HEK293 (cell line): Measurements from ENCODE around the gene TPBGL.

Source experiments
- CTCF ChIA-PET: fragments of 350-600 bp; formaldehyde crosslinking; extraction: SDS; loops from one replicate; lab custom pipeline; 2021; ENCODE audit warnings: antibody characterized with exemption; lab: Yijun Ruan, JAX
- POLR2A ChIA-PET: fragments of 300-600 bp; formaldehyde crosslinking; extraction: SDS; loops from one replicate; lab custom pipeline; 2020; ENCODE audit warnings: antibody characterized with exemption, inconsistent platforms; lab: Yijun Ruan, JAX
- H3K27ac ChIP-seq: fragments of 200-500 bp; sonication (Bioruptor generic); 2 replicates; pipeline ENCODE4 v1.5.1; 2014; ENCODE audit warnings: low read depth, low read length, control low read depth, inconsistent platforms; ENCODE audit errors: extremely low read depth
- H3K36me3 ChIP-seq, 2 experiments: fragments of 200-500 bp in 1 of 2; sonication (Bioruptor generic) in 1 of 2; 1 replicate in 1 of 2; 2 replicates in 1 of 2; pipeline ENCODE4 v1.5.1; 2014 to 2017; ENCODE audit warnings: inconsistent platforms in 2 of 2, low read length in 2 of 2; ENCODE audit not compliant: control insufficient read depth in 2 of 2, insufficient read depth in 1 of 2
- H3K4me1 ChIP-seq: fragments of 200-500 bp; sonication (Bioruptor generic); 2 replicates; pipeline ENCODE4 v1.5.1; 2014; ENCODE audit warnings: mild to moderate bottlenecking, low read length, inconsistent platforms; ENCODE audit not compliant: control insufficient read depth, insufficient read depth
- H3K4me3 ChIP-seq: 2 replicates; pipeline ENCODE4 v1.5.1; 2011; ENCODE audit warnings: low read depth, mild to moderate bottlenecking, control low read depth, low read length, moderate library complexity
- H3K9me3 ChIP-seq: fragments of 200-500 bp; sonication (Bioruptor generic); 2 replicates; pipeline ENCODE4 v1.5.1; 2014; ENCODE audit warnings: low read depth, low read length, inconsistent platforms; ENCODE audit not compliant: control insufficient read depth, insufficient read depth
- BCL11B ChIP-seq: fragments of 450-650 bp; formaldehyde crosslinking; IDR thresholded peaks from 2 replicates; pipeline ENCODE4 v1.5.1; 2016; ENCODE audit warnings: low read depth, missing biosample characterization, missing genetic modification characterization
- ELK4 ChIP-seq: IDR thresholded peaks from 2 replicates; pipeline ENCODE4 v1.6.1; 2011; ENCODE audit warnings: mild to moderate bottlenecking, low read depth, low read length, borderline replicate concordance
- KLF1 ChIP-seq: fragments of 450-650 bp; formaldehyde crosslinking; IDR thresholded peaks from 2 replicates; pipeline ENCODE4 v1.5.1; 2016; ENCODE audit warnings: missing biosample characterization, missing genetic modification characterization
- PBX3 ChIP-seq: sonication (generic); formaldehyde crosslinking; IDR thresholded peaks from 2 replicates; pipeline ENCODE4 v1.8.1; 2022; ENCODE audit warnings: mild to moderate bottlenecking, moderate library complexity, missing genetic modification reagents
- ZBTB1 ChIP-seq: fragments of 450-650 bp; formaldehyde crosslinking; IDR thresholded peaks from 2 replicates; pipeline ENCODE4 v1.5.1; 2016; ENCODE audit warnings: missing biosample characterization, missing genetic modification characterization
- ZBTB17 ChIP-seq: fragments of 450-650 bp; formaldehyde crosslinking; IDR thresholded peaks from 2 replicates; pipeline ENCODE4 v1.5.1; 2016; ENCODE audit warnings: missing biosample characterization, missing genetic modification characterization
- ZNF211 ChIP-seq: fragments of 450-650 bp; formaldehyde crosslinking; IDR thresholded peaks from 2 replicates; pipeline ENCODE4 v1.5.1; 2016; ENCODE audit warnings: low read depth, missing biosample characterization, missing genetic modification characterization
- ZNF266 ChIP-seq: fragments of 450-650 bp; formaldehyde crosslinking; IDR thresholded peaks from 2 replicates; pipeline ENCODE4 v1.5.1; 2016; ENCODE audit warnings: missing biosample characterization, missing genetic modification characterization, low read depth
- ZNF274 ChIP-seq, 2 experiments: fragments of 200-500 bp in 1 of 2; fragments of 450-650 bp in 1 of 2; sonication (Bioruptor generic) in 1 of 2; formaldehyde crosslinking in 1 of 2; IDR thresholded peaks; 2 replicates each; pipeline versions ENCODE4 v1.5.1 to v1.6.1; 2014 to 2016; ENCODE audit warnings: borderline replicate concordance in 1 of 2, inconsistent platforms in 1 of 2, low read length in 1 of 2, missing biosample characterization in 1 of 2, missing genetic modification characterization in 1 of 2
- ZNF324 ChIP-seq: fragments of 450-650 bp; formaldehyde crosslinking; IDR thresholded peaks from 2 replicates; pipeline ENCODE4 v1.5.1; 2016; ENCODE audit warnings: missing biosample characterization, missing genetic modification characterization
- ZNF341 ChIP-seq: fragments of 450-650 bp; formaldehyde crosslinking; IDR thresholded peaks from 2 replicates; pipeline ENCODE4; 2016; ENCODE audit warnings: low read depth, missing biosample characterization, missing genetic modification characterization
- ZNF350 ChIP-seq: fragments of 450-650 bp; formaldehyde crosslinking; IDR thresholded peaks from 2 replicates; pipeline ENCODE4 v1.5.0; 2017; ENCODE audit warnings: missing biosample characterization, mild to moderate bottlenecking, missing genetic modification characterization
- ZNF37A ChIP-seq: fragments of 450-650 bp; IDR thresholded peaks from 2 replicates; pipeline ENCODE4 v1.5.1; 2018; ENCODE audit warnings: missing biosample characterization, missing genetic modification characterization
- ZNF600 ChIP-seq: fragments of 450-650 bp; formaldehyde crosslinking; IDR thresholded peaks from 2 replicates; pipeline ENCODE4 v1.5.1; 2016; ENCODE audit warnings: missing biosample characterization, missing genetic modification characterization
- ZNF76 ChIP-seq: fragments of 450-650 bp; formaldehyde crosslinking; IDR thresholded peaks from 2 replicates; pipeline ENCODE4; 2016; ENCODE audit warnings: low read depth, missing biosample characterization, missing genetic modification characterization, borderline replicate concordance
- TF ChIP-seq, protein P1 (sequence below): fragments of 450-650 bp; formaldehyde crosslinking; IDR thresholded peaks from 2 replicates; pipeline ENCODE4 v1.5.1; 2016; ENCODE audit warnings: missing biosample characterization, missing genetic modification characterization, borderline replicate concordance
- TF ChIP-seq, protein P2 (sequence below): fragments of 450-650 bp; formaldehyde crosslinking; IDR thresholded peaks from 2 replicates; pipeline ENCODE4 v1.5.1; 2016; ENCODE audit warnings: missing biosample characterization, missing genetic modification characterization
- TF ChIP-seq, protein P3 (sequence below): fragments of 450-650 bp; formaldehyde crosslinking; IDR thresholded peaks from 2 replicates; pipeline ENCODE4 v1.5.1; 2016; ENCODE audit warnings: missing biosample characterization, missing genetic modification characterization

TPBGL gene

GRCh38 chr11:75239531-75240290 is 863 bp upstream of the TPBGL start:
- H3K27ac ChIP-seq = no peak overlapping the region
- POLR2A ChIA-PET = no interaction called here
- CTCF ChIA-PET = interaction anchor here (0.7 to 5.4 kb wide), 8 partner anchors 8 to 310 kb away, joined by 3 to 59 read pairs (median 12); no protein-coding TSS in a partner anchor
- H3K9me3 ChIP-seq = no peaks in the 10 kb centered on the region
- H3K36me3 ChIP-seq = no peaks in the 10 kb centered on the region
- no peaks in the 10 kb centered on the region for H3K4me1 ChIP-seq
- H3K4me3 ChIP-seq = no peak overlapping the region
- TF ChIP-seq ZNF600 (tag by site-specific recombination) (no peak), BCL11B (tag by site-specific recombination) (no peak), ZNF324 (no peak), ZNF76 (tag by site-specific recombination) (no peak), ELK4 (no peak), ZBTB1 (tag by site-specific recombination) (no peak), ZNF266 (tag by site-specific recombination) (no peak), KLF1 (no peak)
- TF ChIP-seq, protein P1, sequence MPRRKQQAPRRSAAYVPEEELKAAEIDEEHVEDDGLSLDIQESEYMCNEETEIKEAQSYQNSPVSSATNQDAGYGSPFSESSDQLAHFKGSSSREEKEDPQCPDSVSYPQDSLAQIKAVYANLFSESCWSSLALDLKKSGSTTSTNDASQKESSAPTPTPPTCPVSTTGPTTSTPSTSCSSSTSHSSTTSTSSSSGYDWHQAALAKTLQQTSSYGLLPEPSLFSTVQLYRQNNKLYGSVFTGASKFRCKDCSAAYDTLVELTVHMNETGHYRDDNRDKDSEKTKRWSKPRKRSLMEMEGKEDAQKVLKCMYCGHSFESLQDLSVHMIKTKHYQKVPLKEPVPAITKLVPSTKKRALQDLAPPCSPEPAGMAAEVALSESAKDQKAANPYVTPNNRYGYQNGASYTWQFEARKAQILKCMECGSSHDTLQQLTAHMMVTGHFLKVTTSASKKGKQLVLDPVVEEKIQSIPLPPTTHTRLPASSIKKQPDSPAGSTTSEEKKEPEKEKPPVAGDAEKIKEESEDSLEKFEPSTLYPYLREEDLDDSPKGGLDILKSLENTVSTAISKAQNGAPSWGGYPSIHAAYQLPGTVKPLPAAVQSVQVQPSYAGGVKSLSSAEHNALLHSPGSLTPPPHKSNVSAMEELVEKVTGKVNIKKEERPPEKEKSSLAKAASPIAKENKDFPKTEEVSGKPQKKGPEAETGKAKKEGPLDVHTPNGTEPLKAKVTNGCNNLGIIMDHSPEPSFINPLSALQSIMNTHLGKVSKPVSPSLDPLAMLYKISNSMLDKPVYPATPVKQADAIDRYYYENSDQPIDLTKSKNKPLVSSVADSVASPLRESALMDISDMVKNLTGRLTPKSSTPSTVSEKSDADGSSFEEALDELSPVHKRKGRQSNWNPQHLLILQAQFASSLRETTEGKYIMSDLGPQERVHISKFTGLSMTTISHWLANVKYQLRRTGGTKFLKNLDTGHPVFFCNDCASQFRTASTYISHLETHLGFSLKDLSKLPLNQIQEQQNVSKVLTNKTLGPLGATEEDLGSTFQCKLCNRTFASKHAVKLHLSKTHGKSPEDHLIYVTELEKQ (tag by site-specific recombination) = no peak
- TF ChIP-seq, all 188 proteins: peak for 0

DNA sequence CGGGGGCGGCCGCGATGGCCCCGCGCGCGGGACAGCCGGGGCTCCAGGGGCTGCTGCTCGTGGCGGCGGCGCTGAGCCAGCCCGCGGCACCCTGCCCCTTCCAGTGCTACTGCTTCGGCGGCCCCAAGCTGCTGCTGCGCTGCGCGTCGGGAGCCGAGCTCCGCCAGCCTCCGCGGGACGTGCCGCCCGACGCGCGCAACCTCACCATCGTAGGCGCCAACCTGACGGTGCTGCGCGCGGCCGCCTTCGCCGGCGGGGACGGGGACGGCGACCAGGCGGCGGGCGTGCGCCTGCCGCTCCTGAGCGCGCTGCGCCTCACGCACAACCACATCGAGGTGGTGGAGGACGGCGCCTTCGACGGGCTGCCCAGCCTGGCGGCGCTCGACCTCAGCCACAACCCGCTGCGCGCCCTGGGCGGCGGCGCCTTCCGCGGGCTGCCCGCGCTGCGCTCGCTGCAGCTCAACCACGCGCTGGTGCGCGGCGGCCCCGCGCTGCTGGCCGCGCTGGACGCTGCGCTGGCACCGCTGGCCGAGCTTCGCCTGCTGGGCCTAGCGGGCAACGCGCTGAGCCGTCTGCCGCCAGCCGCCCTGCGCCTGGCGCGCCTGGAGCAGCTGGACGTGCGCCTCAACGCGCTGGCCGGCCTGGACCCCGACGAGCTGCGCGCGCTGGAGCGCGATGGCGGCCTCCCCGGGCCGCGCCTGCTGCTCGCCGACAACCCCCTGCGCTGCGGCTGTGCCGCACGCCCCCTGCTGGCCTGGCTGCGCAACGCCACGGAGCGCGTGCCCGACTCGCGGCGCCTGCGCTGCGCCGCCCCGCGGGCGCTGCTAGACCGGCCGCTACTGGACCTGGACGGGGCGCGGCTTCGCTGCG is 697 bp downstream of the TPBGL start:
- H3K9me3 ChIP-seq = no peaks in the 10 kb centered on the region
- peak overlapping the region; percentile 49 for H3K4me3 ChIP-seq
- no peaks in the 10 kb centered on the region for H3K36me3 ChIP-seq
- no peaks in the 10 kb centered on the region for H3K4me1 ChIP-seq
- POLR2A ChIA-PET = interaction anchor here (0.6 to 1.6 kb wide), 2 partner anchors 86 to 748 kb away, joined by 4 read pairs; partner anchors contain the start of gene LIPT2
- CTCF ChIA-PET = interaction anchor here (0.7 to 5.4 kb wide), 32 partner anchors 9 to 988 kb away, joined by 3 to 59 read pairs (median 4); partner anchors contain the start of gene SLCO2B1
- H3K27ac ChIP-seq = no peak overlapping the region; the same call in 1 of the 2 replicates
- TF ChIP-seq ZNF211 (tag by site-specific recombination) (no peak), ZNF274 (IDR thresholded peaks at IDR 0.05; ENCODE audit: low read length) (no peak), ZNF274 (tag by site-specific recombination; IDR thresholded peaks at IDR 0.05; ENCODE audit: borderline replicate concordance) (no peak), ZNF341 (tag by site-specific recombination) (no peak), ZBTB17 (no peak), PBX3 (CRISPR knock-in tag) (peak; percentile 22; the same call in 1 of the 2 replicates), ZNF350 (no peak), ZNF37A (tag by site-specific recombination) (peak; percentile 77)
- TF ChIP-seq, protein P2, sequence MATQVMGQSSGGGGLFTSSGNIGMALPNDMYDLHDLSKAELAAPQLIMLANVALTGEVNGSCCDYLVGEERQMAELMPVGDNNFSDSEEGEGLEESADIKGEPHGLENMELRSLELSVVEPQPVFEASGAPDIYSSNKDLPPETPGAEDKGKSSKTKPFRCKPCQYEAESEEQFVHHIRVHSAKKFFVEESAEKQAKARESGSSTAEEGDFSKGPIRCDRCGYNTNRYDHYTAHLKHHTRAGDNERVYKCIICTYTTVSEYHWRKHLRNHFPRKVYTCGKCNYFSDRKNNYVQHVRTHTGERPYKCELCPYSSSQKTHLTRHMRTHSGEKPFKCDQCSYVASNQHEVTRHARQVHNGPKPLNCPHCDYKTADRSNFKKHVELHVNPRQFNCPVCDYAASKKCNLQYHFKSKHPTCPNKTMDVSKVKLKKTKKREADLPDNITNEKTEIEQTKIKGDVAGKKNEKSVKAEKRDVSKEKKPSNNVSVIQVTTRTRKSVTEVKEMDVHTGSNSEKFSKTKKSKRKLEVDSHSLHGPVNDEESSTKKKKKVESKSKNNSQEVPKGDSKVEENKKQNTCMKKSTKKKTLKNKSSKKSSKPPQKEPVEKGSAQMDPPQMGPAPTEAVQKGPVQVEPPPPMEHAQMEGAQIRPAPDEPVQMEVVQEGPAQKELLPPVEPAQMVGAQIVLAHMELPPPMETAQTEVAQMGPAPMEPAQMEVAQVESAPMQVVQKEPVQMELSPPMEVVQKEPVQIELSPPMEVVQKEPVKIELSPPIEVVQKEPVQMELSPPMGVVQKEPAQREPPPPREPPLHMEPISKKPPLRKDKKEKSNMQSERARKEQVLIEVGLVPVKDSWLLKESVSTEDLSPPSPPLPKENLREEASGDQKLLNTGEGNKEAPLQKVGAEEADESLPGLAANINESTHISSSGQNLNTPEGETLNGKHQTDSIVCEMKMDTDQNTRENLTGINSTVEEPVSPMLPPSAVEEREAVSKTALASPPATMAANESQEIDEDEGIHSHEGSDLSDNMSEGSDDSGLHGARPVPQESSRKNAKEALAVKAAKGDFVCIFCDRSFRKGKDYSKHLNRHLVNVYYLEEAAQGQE (tag by site-specific recombination) = no peak
- TF ChIP-seq, protein P3, sequence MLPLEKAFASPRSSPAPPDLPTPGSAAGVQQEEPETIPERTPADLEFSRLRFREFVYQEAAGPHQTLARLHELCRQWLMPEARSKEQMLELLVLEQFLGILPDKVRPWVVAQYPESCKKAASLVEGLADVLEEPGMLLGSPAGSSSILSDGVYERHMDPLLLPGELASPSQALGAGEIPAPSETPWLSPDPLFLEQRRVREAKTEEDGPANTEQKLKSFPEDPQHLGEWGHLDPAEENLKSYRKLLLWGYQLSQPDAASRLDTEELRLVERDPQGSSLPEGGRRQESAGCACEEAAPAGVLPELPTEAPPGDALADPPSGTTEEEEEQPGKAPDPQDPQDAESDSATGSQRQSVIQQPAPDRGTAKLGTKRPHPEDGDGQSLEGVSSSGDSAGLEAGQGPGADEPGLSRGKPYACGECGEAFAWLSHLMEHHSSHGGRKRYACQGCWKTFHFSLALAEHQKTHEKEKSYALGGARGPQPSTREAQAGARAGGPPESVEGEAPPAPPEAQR (tag by site-specific recombination) = no peak
